ENCODE measurements around the gene UIMC1. TPM values are rescaled to one million over a fixed set of nuclear protein-coding genes. Genes with fewer than 3 reads are reported as not detected.
"Not testable (repeated sequence)": the region's sequence is repeated elsewhere in the genome, so short reads cannot be mapped to it uniquely, and the experiment has no call there.

UIMC1 gene
- total RNA-seq, 1 experiment from 2014 or later: 53.0 TPM

DNA sequence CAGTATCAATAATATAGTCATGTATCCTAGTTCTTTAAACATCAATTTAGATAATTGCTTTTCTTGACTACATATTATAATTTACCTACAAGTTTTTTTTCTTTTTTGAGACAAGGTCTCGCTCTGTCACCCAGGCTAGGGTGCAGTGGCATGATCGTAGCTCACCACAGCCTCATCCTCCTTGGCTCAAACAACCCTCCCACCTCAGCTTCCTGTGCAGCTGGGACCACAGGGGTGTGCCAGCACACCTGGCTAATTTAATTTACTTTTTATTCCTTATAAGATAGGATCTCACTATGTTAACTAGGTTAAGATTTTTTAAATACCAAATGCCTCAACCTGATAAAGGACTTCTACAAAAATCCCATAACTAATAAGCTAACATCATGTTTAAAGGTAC lies 21.1 kb downstream of the UIMC1 start:
- no peak overlapping the region for H4K5ac ChIP-seq (ENCODE audit: insufficient read length, low read depth, low read length)
- whole genome bisulfite sequencing (ENCODE audit: extremely low coverage, insufficient read length, low lambda C conversion rate): no CpG with 5 or more reads among the region's 2 CpGs
- no peak overlapping the region for H4K91ac ChIP-seq (ENCODE audit: insufficient read length, low read depth, low read length)
- H2BK15ac ChIP-seq (ENCODE audit: low read depth, low read length): no peak overlapping the region
- no peak overlapping the region for H2BK20ac ChIP-seq (ENCODE audit: low read depth, low read length, poor library complexity, severe bottlenecking)
- no peak overlapping the region for H3K4me2 ChIP-seq (ENCODE audit: insufficient read depth, insufficient read length, low read length)
- H3K23ac ChIP-seq (ENCODE audit: insufficient read length, low read depth, low read length): no peak overlapping the region
- DNase-seq: no peak
- no peak overlapping the region for H2BK12ac ChIP-seq (ENCODE audit: insufficient read length, low read depth, low read length)
- peaks cover 38 to 64% (median 61%) of the 10 kb centered on the region in 3 experiments for H3K36me3 Mint-ChIP-seq (ENCODE audit: insufficient read depth in 1 of 3, low read depth in 3 of 3)
- H3K79me2 ChIP-seq (ENCODE audit: insufficient read depth, low read length): peaks cover 14% of the 10 kb centered on the region; the same call in 1 of the 2 replicates
- H3K27me3 ChIP-seq (ENCODE audit: insufficient read depth, low read length): no peaks in the 10 kb centered on the region
- H3T11ph ChIP-seq (ENCODE audit: low read length): no peak overlapping the region
- H2BK5ac ChIP-seq (ENCODE audit: insufficient read length, low read length): no peak overlapping the region
- H3K23me2 ChIP-seq (ENCODE audit: insufficient read length, low read depth, low read length, poor library complexity, severe bottlenecking): no peaks in the 10 kb centered on the region
- H3K56ac ChIP-seq (ENCODE audit: insufficient read length, low read depth, low read length): no peak overlapping the region
- no peak overlapping the region for H3K27ac Mint-ChIP-seq
- peaks cover 29 to 32% of the 10 kb centered on the region in 2 experiments for H3K9me3 Mint-ChIP-seq
- H3K27me3 Mint-ChIP-seq (ENCODE audit: low read depth): no peaks in the 10 kb centered on the region
- H3K14ac ChIP-seq (ENCODE audit: insufficient read depth, low read length): no peak overlapping the region
- no peak overlapping the region for H2BK120ac ChIP-seq (ENCODE audit: low read depth, low read length, poor library complexity, severe bottlenecking)
- H3K4ac ChIP-seq (ENCODE audit: low read depth, low read length): no peak overlapping the region
- no peak overlapping the region for H3K4me3 Mint-ChIP-seq
- H2AK5ac ChIP-seq (ENCODE audit: insufficient read length, low read length): no peak overlapping the region
- no peak overlapping the region for H4K8ac ChIP-seq (replicated peaks; ENCODE audit: insufficient read length, low read depth, low read length)
- peaks cover 6% of the 10 kb centered on the region for H3K79me1 ChIP-seq (ENCODE audit: insufficient read depth, low read depth, low read length, poor library complexity, severe bottlenecking)
- H3K4me1 Mint-ChIP-seq: no peaks in the 10 kb centered on the region
- H3K27ac ChIP-seq (ENCODE audit: insufficient read length, low read depth, low read length): no peak overlapping the region
- H3K9ac ChIP-seq (ENCODE audit: extremely low read depth, insufficient read length, low read length): no peak overlapping the region
- TF ChIP-seq, protein P1, sequence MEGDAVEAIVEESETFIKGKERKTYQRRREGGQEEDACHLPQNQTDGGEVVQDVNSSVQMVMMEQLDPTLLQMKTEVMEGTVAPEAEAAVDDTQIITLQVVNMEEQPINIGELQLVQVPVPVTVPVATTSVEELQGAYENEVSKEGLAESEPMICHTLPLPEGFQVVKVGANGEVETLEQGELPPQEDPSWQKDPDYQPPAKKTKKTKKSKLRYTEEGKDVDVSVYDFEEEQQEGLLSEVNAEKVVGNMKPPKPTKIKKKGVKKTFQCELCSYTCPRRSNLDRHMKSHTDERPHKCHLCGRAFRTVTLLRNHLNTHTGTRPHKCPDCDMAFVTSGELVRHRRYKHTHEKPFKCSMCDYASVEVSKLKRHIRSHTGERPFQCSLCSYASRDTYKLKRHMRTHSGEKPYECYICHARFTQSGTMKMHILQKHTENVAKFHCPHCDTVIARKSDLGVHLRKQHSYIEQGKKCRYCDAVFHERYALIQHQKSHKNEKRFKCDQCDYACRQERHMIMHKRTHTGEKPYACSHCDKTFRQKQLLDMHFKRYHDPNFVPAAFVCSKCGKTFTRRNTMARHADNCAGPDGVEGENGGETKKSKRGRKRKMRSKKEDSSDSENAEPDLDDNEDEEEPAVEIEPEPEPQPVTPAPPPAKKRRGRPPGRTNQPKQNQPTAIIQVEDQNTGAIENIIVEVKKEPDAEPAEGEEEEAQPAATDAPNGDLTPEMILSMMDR (conservative IDR thresholded peaks at IDR 0.05): no peak
- H3K18ac ChIP-seq (ENCODE audit: insufficient read length, low read depth, low read length): no peak overlapping the region
- H3K4me1 ChIP-seq (ENCODE audit: insufficient read depth, low read length): no peaks in the 10 kb centered on the region
- no peak overlapping the region for H2AFZ ChIP-seq (ENCODE audit: low read length)
- no peaks in the 10 kb centered on the region for H4K20me1 ChIP-seq (ENCODE audit: control insufficient read depth, insufficient read depth, insufficient read length)
- peaks cover 5% of the 10 kb centered on the region for H3K9me3 ChIP-seq (ENCODE audit: control insufficient read depth, low read depth, low read length)

DNA sequence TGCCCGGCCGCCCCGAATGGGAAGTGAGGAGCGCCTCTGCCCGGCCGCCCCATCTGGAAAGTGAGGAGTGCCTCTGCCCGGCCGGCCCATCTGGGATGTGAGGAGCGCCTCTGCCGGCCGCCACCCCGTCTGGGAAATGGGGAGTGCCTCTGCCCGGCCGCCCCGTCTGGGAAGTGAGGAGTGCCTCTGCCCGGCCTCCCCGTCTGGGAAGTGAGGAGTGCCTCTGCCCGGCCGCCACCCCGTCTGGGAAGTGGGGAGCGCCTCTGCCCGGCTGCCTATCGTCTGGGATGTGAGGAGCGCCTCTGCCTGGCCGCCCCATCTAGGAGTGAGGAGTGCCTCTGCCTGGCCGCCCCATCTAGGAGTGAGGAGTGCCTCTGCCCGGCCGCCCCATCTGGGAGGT lies 22.4 kb downstream of the UIMC1 start:
- no CpG with 5 or more reads among the region's 28 CpGs for WGBS (ENCODE audit: extremely low coverage, insufficient read length, low lambda C conversion rate)
- H3K9me3 ChIP-seq (ENCODE audit: control insufficient read depth, low read depth, low read length): not testable (repeated sequence)

More for the DNA sequence above, 22.4 kb downstream of the UIMC1 start:
- H2BK20ac ChIP-seq (ENCODE audit: low read depth, low read length, poor library complexity, severe bottlenecking); H3K79me1 ChIP-seq (ENCODE audit: insufficient read depth, low read depth, low read length, poor library complexity, severe bottlenecking); H2AFZ ChIP-seq (ENCODE audit: low read length); H4K5ac ChIP-seq (ENCODE audit: insufficient read length, low read depth, low read length); H3K27me3 Mint-ChIP-seq (ENCODE audit: low read depth); H3T11ph ChIP-seq (ENCODE audit: low read length); H3K4me3 Mint-ChIP-seq; H3K14ac ChIP-seq (ENCODE audit: insufficient read depth, low read length); H2BK120ac ChIP-seq (ENCODE audit: low read depth, low read length, poor library complexity, severe bottlenecking); H3K27ac ChIP-seq (ENCODE audit: insufficient read length, low read depth, low read length); H4K91ac ChIP-seq (ENCODE audit: insufficient read length, low read depth, low read length); H3K9ac ChIP-seq (ENCODE audit: extremely low read depth, insufficient read length, low read length); H3K27me3 ChIP-seq (ENCODE audit: insufficient read depth, low read length); H2BK5ac ChIP-seq (ENCODE audit: insufficient read length, low read length); H3K56ac ChIP-seq (ENCODE audit: insufficient read length, low read depth, low read length); H3K4me2 ChIP-seq (ENCODE audit: insufficient read depth, insufficient read length, low read length); H2AK5ac ChIP-seq (ENCODE audit: insufficient read length, low read length); H2BK15ac ChIP-seq (ENCODE audit: low read depth, low read length); H2BK12ac ChIP-seq (ENCODE audit: insufficient read length, low read depth, low read length); DNase-seq; H4K8ac ChIP-seq (replicated peaks; ENCODE audit: insufficient read length, low read depth, low read length); H3K18ac ChIP-seq (ENCODE audit: insufficient read length, low read depth, low read length); H3K23me2 ChIP-seq (ENCODE audit: insufficient read length, low read depth, low read length, poor library complexity, severe bottlenecking); H3K4me1 ChIP-seq (ENCODE audit: insufficient read depth, low read length); H3K4ac ChIP-seq (ENCODE audit: low read depth, low read length); H4K20me1 ChIP-seq (ENCODE audit: control insufficient read depth, insufficient read depth, insufficient read length); H3K27ac Mint-ChIP-seq; H3K23ac ChIP-seq (ENCODE audit: insufficient read length, low read depth, low read length); H3K4me1 Mint-ChIP-seq: not testable (repeated sequence)
- H3K79me2 ChIP-seq (ENCODE audit: insufficient read depth, low read length): peaks cover 14% of the 10 kb centered on the region; the same call in 1 of the 2 replicates
- Mint-ChIP-seq H3K9me3 (peaks cover 29 to 32% of the 10 kb centered on the region in 2 experiments), H3K36me3 (ENCODE audit: insufficient read depth in 1 of 3, low read depth in 3 of 3) (peaks cover 48 to 76% (median 73%) of the 10 kb centered on the region in 3 experiments)

Data from H9 (cell line).